Thyroid gland (tissue), 4 donors: ENCODE results near the gene NUDT4. TPM values are rescaled to one million over a fixed set of nuclear protein-coding genes. Genes with fewer than 3 reads are reported as not detected.
"Not testable (repeated sequence)": the region's sequence is repeated elsewhere in the genome, so short reads cannot be mapped to it uniquely, and the experiment has no call there.

Source experiments
- DNase-seq, 2 donors: peaks; one replicate each; pipeline ENCODE4 v3.0.0-alpha.2; 2019
- H3K27ac ChIP-seq, 3 donors: fragments of 200-600 bp; sonication (generic); 1 replicate in 2 of 3; 2 replicates in 1 of 3; pipeline ENCODE4 v1.5.1; 2016 to 2019; ENCODE audit warnings: mild to moderate bottlenecking in 1 of 3, moderate library complexity in 1 of 3
- H3K27me3 ChIP-seq: fragments of 200-600 bp; sonication (generic); one replicate; pipeline ENCODE4 v1.5.1; 2019
- H3K36me3 ChIP-seq, 2 donors: fragments of 200-600 bp; sonication (generic); one replicate each; pipeline ENCODE4 v1.5.1; 2016 to 2019
- H3K4me1 ChIP-seq, 2 donors: fragments of 200-600 bp; sonication (generic); one replicate each; pipeline ENCODE4 v1.5.1; 2017 to 2019
- H3K4me3 ChIP-seq, 3 donors: fragments of 200-600 bp; sonication (generic); replicated peaks in 1 of 3; 1 replicate in 2 of 3; 2 replicates in 1 of 3; pipeline ENCODE4 v1.5.1; 2016; ENCODE audit warnings: mild to moderate bottlenecking in 1 of 3
- H3K9me3 ChIP-seq: fragments of 200-600 bp; sonication (generic); one replicate; pipeline ENCODE4 v1.5.1; 2017
- CTCF ChIP-seq, 6 experiments: fragments of 200-600 bp in 3 of 6; fragments of 450-650 bp in 3 of 6; sonication (generic) in 3 of 6; IDR thresholded peaks; one replicate each; pipeline ENCODE4 v1.5.1; 2016 to 2019; ENCODE audit warnings: antibody characterized with exemption in 6 of 6, mild to moderate bottlenecking in 2 of 6, inconsistent platforms in 1 of 6, moderate library complexity in 1 of 6
- POLR2A ChIP-seq, 2 donors: fragments of 450-650 bp; IDR thresholded peaks; one replicate each; pipeline ENCODE4 v1.6.1; 2017; ENCODE audit warnings: antibody characterized with exemption in 2 of 2, mild to moderate bottlenecking in 2 of 2, moderate library complexity in 1 of 2
- WGBS, 2 donors: methylation state at CpG; one replicate each; pipeline ENCODE4 v1.1.5; 2017; 5-methylcytosine and 5-hydroxymethylcytosine counted together
- intact Hi-C: fragments of 100-400 bp; cut with DNase I; formaldehyde crosslinking; loops from one replicate; pipeline ENCODE4 v1.15.1; 2023
- total RNA-seq, 4 donors: library from RNA; depleted of rRNA; stranded (reverse); fragments of >200 nt; gene quantifications; one replicate each; pipeline ENCODE4 v1.2.3, GENCODE V29; 2016

NUDT4 gene
- total RNA-seq, 4 donors from 2014 or later, result 102 to 125 (median 110) TPM

- Histone ChIP-seq H3K27ac (no peak overlapping the region), H3K4me1 (no peaks in the 10 kb centered on the region), H3K4me3 (no peak overlapping the region), H3K9me3 (no peaks in the 10 kb centered on the region), H3K36me3 (no peaks in the 10 kb centered on the region), H3K27me3 (no peaks in the 10 kb centered on the region)
- no peak for DNase-seq
- WGBS, 2 donors, result 90 to 92% methylated on average over 2 of the region's 2 CpGs
- TF ChIP-seq POLR2A (IDR thresholded peaks at IDR 0.05) (no peak), CTCF (IDR thresholded peaks at IDR 0.05) (no peak)
- intact Hi-C loops, result no loop called here
Measured at GRCh38 chr12:93407963-93408283, 30.2 kb downstream of the NUDT4 start.

GRCh38 chr12:93408813-93409212 lies 31.1 kb downstream of the NUDT4 start:
- Histone ChIP-seq H3K9me3 (no peaks in the 10 kb centered on the region), H3K27ac (no peak overlapping the region), H3K4me3 (no peak overlapping the region), H3K27me3 (no peaks in the 10 kb centered on the region), H3K36me3 (no peaks in the 10 kb centered on the region), H3K4me1 (no peaks in the 10 kb centered on the region)
- DNase-seq, result no peak
- no peak for TF ChIP-seq CTCF (IDR thresholded peaks at IDR 0.05)
- TF ChIP-seq POLR2A (IDR thresholded peaks at IDR 0.05), result no peak
- intact Hi-C loops, result no loop called here

GRCh38 chr12:93409343-93410187 lies 31.8 kb downstream of the NUDT4 start:
- H3K4me3 ChIP-seq, H3K27ac ChIP-seq, H3K36me3 ChIP-seq, intact Hi-C loops, H3K27me3 ChIP-seq, DNase-seq, H3K9me3 ChIP-seq, H3K4me1 ChIP-seq: not testable (repeated sequence)
- 68 to 70% methylated on average over 4 of the region's 4 CpGs for WGBS, 2 donors

DNA sequence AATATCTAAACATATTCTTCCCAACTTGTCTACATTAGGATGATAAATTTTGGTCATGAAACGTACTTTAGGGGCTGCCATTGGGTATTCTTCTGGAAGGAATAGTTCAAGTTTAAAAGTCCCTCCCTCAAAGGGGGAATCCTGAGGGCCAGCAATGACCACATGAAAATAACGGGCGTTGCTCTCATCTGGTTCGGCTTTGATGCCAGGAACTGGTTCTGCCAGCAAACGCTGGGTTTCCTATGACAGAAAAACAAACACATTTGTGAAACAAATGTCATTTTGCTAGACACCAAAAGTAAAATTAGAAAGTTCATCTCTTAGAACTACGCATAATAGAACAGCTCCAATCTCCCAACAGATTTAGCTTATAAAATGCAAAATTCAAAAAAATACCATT lies 33.3 kb downstream of the NUDT4 start:
- H3K27me3 ChIP-seq, intact Hi-C loops, H3K9me3 ChIP-seq, DNase-seq, H3K4me3 ChIP-seq, H3K36me3 ChIP-seq, H3K4me1 ChIP-seq: not testable (repeated sequence)
- WGBS, 2 donors, result 63 to 77% methylated on average over 6 of the region's 6 CpGs
- peak overlapping the region in 1 of 3 donors; percentile 9 for H3K27ac ChIP-seq

GRCh38 chr12:93412396-93412795 lies 34.7 kb downstream of the NUDT4 start:
- H3K4me3 ChIP-seq, H3K27me3 ChIP-seq, H3K4me1 ChIP-seq, DNase-seq, intact Hi-C loops, H3K9me3 ChIP-seq, H3K27ac ChIP-seq, H3K36me3 ChIP-seq: not testable (repeated sequence)
- 89 to 91% methylated on average over 8 of the region's 8 CpGs for WGBS, 2 donors

DNA sequence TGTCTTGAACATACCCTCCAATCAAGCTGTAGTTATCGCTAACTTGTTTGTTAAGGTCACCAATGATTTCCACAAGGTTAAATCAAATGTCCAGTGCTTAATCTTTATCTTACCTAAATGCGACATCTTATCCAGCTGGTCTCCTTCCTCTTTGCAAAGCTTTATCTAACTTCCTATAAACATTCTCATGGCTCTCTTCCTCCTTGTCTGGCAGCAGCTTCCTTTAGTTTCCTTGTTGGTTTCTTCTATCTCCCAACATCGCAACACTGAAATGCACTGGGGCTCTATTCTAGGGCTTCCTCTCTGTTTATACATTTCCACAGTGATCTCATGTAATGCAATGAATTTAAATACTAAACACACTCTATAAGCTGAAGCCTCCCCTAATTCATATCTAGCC lies 35.3 kb downstream of the NUDT4 start:
- Histone ChIP-seq H3K9me3 (no peaks in the 10 kb centered on the region), H3K36me3 (no peaks in the 10 kb centered on the region), H3K27me3 (no peaks in the 10 kb centered on the region), H3K27ac (no peak overlapping the region), H3K4me3 (no peak overlapping the region), H3K4me1 (peaks cover 0 to 4% of the 10 kb centered on the region in 2 donors)
- TF ChIP-seq CTCF (IDR thresholded peaks at IDR 0.05) (no peak), POLR2A (IDR thresholded peaks at IDR 0.05) (no peak)
- no peak for DNase-seq
- intact Hi-C loops, result no loop called here
- WGBS, 2 donors, result 83 to 93% methylated on average over 3 of the region's 3 CpGs
